ENCODE results near the gene PLPP1. TPM values are rescaled to one million over a fixed set of nuclear protein-coding genes. Genes with fewer than 3 reads are reported as not detected.
A peak's percentile ranks its signal among the peaks of the same experiment; 100 is the strongest.

The PLPP1 gene
- polyA plus RNA-seq, 1 of the 3 experiments (the other 2 are of a cell fraction), result 32.8 TPM

DNA sequence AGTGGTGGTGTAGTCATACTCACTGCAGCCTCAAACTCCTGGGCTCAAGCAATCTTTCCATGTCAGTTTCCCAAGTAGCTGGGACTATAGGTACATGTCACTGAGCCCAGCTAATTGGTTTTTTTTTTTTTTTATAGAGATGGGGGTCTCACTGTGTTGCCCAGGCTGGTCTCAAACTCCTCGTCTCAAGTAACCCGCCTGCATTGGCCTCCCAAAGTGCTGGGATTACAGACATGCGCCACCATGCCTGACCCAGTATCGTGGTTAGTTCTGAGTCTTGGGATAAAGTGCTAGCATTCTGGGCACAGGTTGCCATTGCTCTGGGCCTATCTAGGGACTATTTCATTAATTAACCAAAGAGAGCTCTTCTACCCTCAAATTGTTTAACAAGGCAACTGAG, 108.3 kb downstream of the PLPP1 start (continued):
- no peak for TF ChIP-seq EP300 (IDR thresholded peaks at IDR 0.05; ENCODE audit: borderline replicate concordance in 1 of 2, low read depth in 1 of 2, low read length in 1 of 2)
- no peak for TF ChIP-seq ELF1 (IDR thresholded peaks at IDR 0.05)
- no peak for TF ChIP-seq SMC3 (IDR thresholded peaks at IDR 0.05; ENCODE audit: low read depth, low read length)
- no peak for TF ChIP-seq NFIC (IDR thresholded peaks at IDR 0.05; ENCODE audit: borderline replicate concordance)
- TF ChIP-seq POLR2AphosphoS5 (IDR thresholded peaks at IDR 0.05; ENCODE audit: low read depth, low read length), result no peak

DNA sequence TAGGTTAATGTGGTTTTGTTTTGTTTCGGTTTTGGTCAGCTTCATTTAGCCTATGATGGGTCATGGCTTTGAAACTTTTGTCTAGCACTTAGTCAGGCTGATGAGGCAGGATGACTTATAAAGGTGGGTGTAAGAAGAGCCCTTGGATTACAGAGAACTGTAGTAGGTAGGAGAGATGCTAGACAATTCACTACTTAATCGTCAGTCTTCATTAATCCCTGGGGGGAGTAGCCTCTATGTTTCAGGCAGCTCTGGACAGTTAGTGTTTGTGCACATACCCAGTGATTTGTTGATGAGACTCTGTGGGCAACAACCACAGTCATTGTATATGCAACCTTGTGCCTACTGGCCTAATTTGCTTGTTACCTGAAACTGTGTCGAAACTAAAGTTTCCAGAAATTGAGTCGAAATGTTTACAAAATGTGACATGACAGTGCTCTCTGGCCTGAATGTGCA, 113.7 kb downstream of the PLPP1 start:
- Histone ChIP-seq H3K27me3 (ENCODE audit: insufficient read depth) (no peaks in the 10 kb centered on the region), H3K4me3 (ENCODE audit: low read depth in 2 of 2, low read length in 1 of 2) (no peak overlapping the region), H3K36me3 (replicated peaks in 1 of 2; ENCODE audit: control insufficient read depth in 1 of 2, insufficient read depth in 2 of 2, low read length in 1 of 2) (peaks cover 49 to 60% of the 10 kb centered on the region in 2 experiments), H3K4me2 (no peak overlapping the region), H3K9me3 (no peaks in the 10 kb centered on the region), H3K27ac (ENCODE audit: low read depth in 2 of 2, low read length in 1 of 2) (peak overlapping the region in 1 of 2 experiments; percentile 68; a peak in 1 of 4 replicates), H3F3A (replicated peaks; ENCODE audit: insufficient read depth) (peaks cover 34% of the 10 kb centered on the region), H3K4me1 (ENCODE audit: control insufficient read depth in 1 of 2, insufficient read depth in 2 of 2, low read depth in 1 of 2, low read length in 1 of 2) (peaks cover 13 to 16% of the 10 kb centered on the region in 2 experiments), H3K9me2 (no peaks in the 10 kb centered on the region), H3K9ac (no peak overlapping the region), H2AFZ (ENCODE audit: low read depth) (no peak overlapping the region), H4K20me1 (ENCODE audit: insufficient read depth) (no peaks in the 10 kb centered on the region), H3K79me2 (ENCODE audit: insufficient read depth) (peaks cover 5% of the 10 kb centered on the region; the same call in 1 of the 2 replicates)
- DNase-seq, result no peak
- ChIA-PET CTCF (interaction anchor here (1.5 kb wide), 1 partner anchor 19 kb away, joined by 4 read pairs; no protein-coding TSS in a partner anchor), POLR2A (no interaction called here)
- TF ChIP-seq, protein P1, sequence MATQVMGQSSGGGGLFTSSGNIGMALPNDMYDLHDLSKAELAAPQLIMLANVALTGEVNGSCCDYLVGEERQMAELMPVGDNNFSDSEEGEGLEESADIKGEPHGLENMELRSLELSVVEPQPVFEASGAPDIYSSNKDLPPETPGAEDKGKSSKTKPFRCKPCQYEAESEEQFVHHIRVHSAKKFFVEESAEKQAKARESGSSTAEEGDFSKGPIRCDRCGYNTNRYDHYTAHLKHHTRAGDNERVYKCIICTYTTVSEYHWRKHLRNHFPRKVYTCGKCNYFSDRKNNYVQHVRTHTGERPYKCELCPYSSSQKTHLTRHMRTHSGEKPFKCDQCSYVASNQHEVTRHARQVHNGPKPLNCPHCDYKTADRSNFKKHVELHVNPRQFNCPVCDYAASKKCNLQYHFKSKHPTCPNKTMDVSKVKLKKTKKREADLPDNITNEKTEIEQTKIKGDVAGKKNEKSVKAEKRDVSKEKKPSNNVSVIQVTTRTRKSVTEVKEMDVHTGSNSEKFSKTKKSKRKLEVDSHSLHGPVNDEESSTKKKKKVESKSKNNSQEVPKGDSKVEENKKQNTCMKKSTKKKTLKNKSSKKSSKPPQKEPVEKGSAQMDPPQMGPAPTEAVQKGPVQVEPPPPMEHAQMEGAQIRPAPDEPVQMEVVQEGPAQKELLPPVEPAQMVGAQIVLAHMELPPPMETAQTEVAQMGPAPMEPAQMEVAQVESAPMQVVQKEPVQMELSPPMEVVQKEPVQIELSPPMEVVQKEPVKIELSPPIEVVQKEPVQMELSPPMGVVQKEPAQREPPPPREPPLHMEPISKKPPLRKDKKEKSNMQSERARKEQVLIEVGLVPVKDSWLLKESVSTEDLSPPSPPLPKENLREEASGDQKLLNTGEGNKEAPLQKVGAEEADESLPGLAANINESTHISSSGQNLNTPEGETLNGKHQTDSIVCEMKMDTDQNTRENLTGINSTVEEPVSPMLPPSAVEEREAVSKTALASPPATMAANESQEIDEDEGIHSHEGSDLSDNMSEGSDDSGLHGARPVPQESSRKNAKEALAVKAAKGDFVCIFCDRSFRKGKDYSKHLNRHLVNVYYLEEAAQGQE (IDR thresholded peaks at IDR 0.05; ENCODE audit: low read depth, low read length), result no peak
- no peak for TF ChIP-seq NFIC (IDR thresholded peaks at IDR 0.05; ENCODE audit: borderline replicate concordance)
- TF ChIP-seq, protein P2, sequence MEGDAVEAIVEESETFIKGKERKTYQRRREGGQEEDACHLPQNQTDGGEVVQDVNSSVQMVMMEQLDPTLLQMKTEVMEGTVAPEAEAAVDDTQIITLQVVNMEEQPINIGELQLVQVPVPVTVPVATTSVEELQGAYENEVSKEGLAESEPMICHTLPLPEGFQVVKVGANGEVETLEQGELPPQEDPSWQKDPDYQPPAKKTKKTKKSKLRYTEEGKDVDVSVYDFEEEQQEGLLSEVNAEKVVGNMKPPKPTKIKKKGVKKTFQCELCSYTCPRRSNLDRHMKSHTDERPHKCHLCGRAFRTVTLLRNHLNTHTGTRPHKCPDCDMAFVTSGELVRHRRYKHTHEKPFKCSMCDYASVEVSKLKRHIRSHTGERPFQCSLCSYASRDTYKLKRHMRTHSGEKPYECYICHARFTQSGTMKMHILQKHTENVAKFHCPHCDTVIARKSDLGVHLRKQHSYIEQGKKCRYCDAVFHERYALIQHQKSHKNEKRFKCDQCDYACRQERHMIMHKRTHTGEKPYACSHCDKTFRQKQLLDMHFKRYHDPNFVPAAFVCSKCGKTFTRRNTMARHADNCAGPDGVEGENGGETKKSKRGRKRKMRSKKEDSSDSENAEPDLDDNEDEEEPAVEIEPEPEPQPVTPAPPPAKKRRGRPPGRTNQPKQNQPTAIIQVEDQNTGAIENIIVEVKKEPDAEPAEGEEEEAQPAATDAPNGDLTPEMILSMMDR (IDR thresholded peaks at IDR 0.05), result no peak
- no peak for TF ChIP-seq NRF1 (IDR thresholded peaks at IDR 0.05; ENCODE audit: low read depth, low read length)
- no peak for TF ChIP-seq ELF1 (IDR thresholded peaks at IDR 0.05)
- TF ChIP-seq SIN3A (IDR thresholded peaks at IDR 0.05; ENCODE audit: borderline replicate concordance, low read depth, low read length), result no peak
- TF ChIP-seq CHD2 (IDR thresholded peaks at IDR 0.05; ENCODE audit: low read length, partially characterized antibody), result no peak
- no peak for TF ChIP-seq JUND (IDR thresholded peaks at IDR 0.05)
- no peak for TF ChIP-seq TAF1 (IDR thresholded peaks at IDR 0.05; ENCODE audit: borderline replicate concordance, low read depth, low read length)
- no peak for TF ChIP-seq FOXJ3 (CRISPR knock-in tag; IDR thresholded peaks at IDR 0.05)
- TF ChIP-seq, protein P3, sequence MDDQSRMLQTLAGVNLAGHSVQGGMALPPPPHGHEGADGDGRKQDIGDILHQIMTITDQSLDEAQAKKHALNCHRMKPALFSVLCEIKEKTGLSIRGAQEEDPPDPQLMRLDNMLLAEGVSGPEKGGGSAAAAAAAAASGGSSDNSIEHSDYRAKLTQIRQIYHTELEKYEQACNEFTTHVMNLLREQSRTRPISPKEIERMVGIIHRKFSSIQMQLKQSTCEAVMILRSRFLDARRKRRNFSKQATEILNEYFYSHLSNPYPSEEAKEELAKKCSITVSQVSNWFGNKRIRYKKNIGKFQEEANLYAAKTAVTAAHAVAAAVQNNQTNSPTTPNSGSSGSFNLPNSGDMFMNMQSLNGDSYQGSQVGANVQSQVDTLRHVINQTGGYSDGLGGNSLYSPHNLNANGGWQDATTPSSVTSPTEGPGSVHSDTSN (IDR thresholded peaks at IDR 0.05), result no peak
- TF ChIP-seq EZH2phosphoT487 (IDR thresholded peaks at IDR 0.05; ENCODE audit: borderline replicate concordance, low read depth), result no peak
- TF ChIP-seq TEAD4 (IDR thresholded peaks at IDR 0.05; ENCODE audit: borderline replicate concordance, insufficient read depth), result no peak
- no peak for TF ChIP-seq RXRA (IDR thresholded peaks at IDR 0.05; ENCODE audit: borderline replicate concordance, low read depth)
- TF ChIP-seq FOSL2 (IDR thresholded peaks at IDR 0.05; ENCODE audit: borderline replicate concordance, low read depth), result no peak
- TF ChIP-seq EP300 (IDR thresholded peaks at IDR 0.05; ENCODE audit: borderline replicate concordance in 1 of 2, low read depth in 1 of 2, low read length in 1 of 2), result no peak
- no peak for TF ChIP-seq RAD21 (IDR thresholded peaks at IDR 0.05; ENCODE audit: low read length)
- TF ChIP-seq MXI1 (IDR thresholded peaks at IDR 0.05; ENCODE audit: low read depth, low read length), result no peak
- TF ChIP-seq FOXM1 (IDR thresholded peaks at IDR 0.05; ENCODE audit: low read depth), result no peak
- 93% methylated on average over 4 of the region's 4 CpGs for WGBS (ENCODE audit: low lambda C conversion rate)

All from SK-N-SH (cell line).